Small intestine (tissue), 7 donors: Measurements from ENCODE around the gene TTC7B. TPM values are rescaled to one million over a fixed set of nuclear protein-coding genes. Genes with fewer than 3 reads are reported as not detected.

ENCODE experiments used
- DNase-seq, 2 donors: peaks; one replicate each; pipeline versions ENCODE4 v3.0.0 to v3.0.0-alpha.2; 2013
- FAIRE-seq: peaks from 2 replicates; lab custom pipeline; 2012; peaks lifted over from hg19 to GRCh38; lab: Jason Lieb, UNC
- H3K27ac ChIP-seq, 3 donors: one replicate each; pipeline ENCODE4 v1.5.1; 2013; ENCODE audit warnings: low read length in 2 of 3, mild to moderate bottlenecking in 2 of 3, control low read depth in 1 of 3, inconsistent platforms in 1 of 3, low read depth in 1 of 3, moderate library complexity in 1 of 3
- H3K27me3 ChIP-seq, 3 donors: one replicate each; pipeline ENCODE4 v1.6.1; 2013; ENCODE audit warnings: low read length in 3 of 3, inconsistent platforms in 1 of 3; ENCODE audit not compliant: control insufficient read depth in 3 of 3, insufficient read depth in 3 of 3
- H3K36me3 ChIP-seq, 3 donors: one replicate each; pipeline ENCODE4 v1.6.1; 2013; ENCODE audit warnings: low read length in 3 of 3, inconsistent platforms in 1 of 3, low read depth in 1 of 3, mild to moderate bottlenecking in 1 of 3, moderate library complexity in 1 of 3; ENCODE audit not compliant: control insufficient read depth in 3 of 3, insufficient read depth in 2 of 3
- H3K4me1 ChIP-seq, 3 donors: one replicate each; pipeline ENCODE4 v1.6.1; 2013; ENCODE audit warnings: low read length in 2 of 3, inconsistent platforms in 1 of 3, low read depth in 1 of 3, mild to moderate bottlenecking in 1 of 3, moderate library complexity in 1 of 3; ENCODE audit not compliant: control insufficient read depth in 3 of 3, insufficient read depth in 2 of 3
- H3K4me3 ChIP-seq, 3 donors: one replicate each; pipeline ENCODE4 v1.5.1; 2013; ENCODE audit warnings: low read length in 3 of 3, control low read depth in 1 of 3, inconsistent platforms in 1 of 3, low read depth in 1 of 3, mild to moderate bottlenecking in 1 of 3, moderate library complexity in 1 of 3
- H3K9me3 ChIP-seq, 2 donors: one replicate each; pipeline ENCODE4 v1.6.1; 2013; ENCODE audit warnings: low read depth in 1 of 2, low read length in 1 of 2; ENCODE audit not compliant: control insufficient read depth in 2 of 2, insufficient read depth in 1 of 2
- WGBS, 3 donors: extraction: QIAGEN DNeasy Blood & Tissue Kit; methylation state at CpG; one replicate each; pipeline ENCODE4 v1.1.7; 2013; 5-methylcytosine and 5-hydroxymethylcytosine counted together
- polyA plus RNA-seq, 4 donors: library from polyadenylated mRNA; stranded (reverse) in 3 of 4; unstranded in 1 of 4; fragments of 200-250 nt in 3 of 4; fragments of 120-200 nt in 1 of 4; gene quantifications; one replicate each; pipeline versions ENCODE4 v1.2.1 to v1.2.3, GENCODE V29; 2013
- donor health status: healthy with polysubstance abuse.
- donor health status: control.
- donor health status: control.
- donor health status: Bipolar disorder and iron deficiency.
- donor health status: healthy.

Gene TTC7B
- polyA plus RNA-seq, 4 donors: 2.9 to 8.8 (median 4.3) TPM

- 87 to 88% (median 88%) methylated on average over 14 of the region's 14 CpGs for WGBS, 3 donors
- DNase-seq (no peak), FAIRE-seq (no peak)
- Histone ChIP-seq H3K27ac (no peak overlapping the region), H3K4me3 (no peak overlapping the region), H3K36me3 (peaks cover 0 to 4% (median 0%) of the 10 kb centered on the region in 3 donors), H3K9me3 (peaks cover 0 to 7% of the 10 kb centered on the region in 2 donors), H3K4me1 (peaks cover 0 to 25% (median 0%) of the 10 kb centered on the region in 3 donors), H3K27me3 (no peaks in the 10 kb centered on the region)
These were observed 262.8 kb downstream of the TTC7B start for GRCh38 chr14:90553298-90553920.

DNA sequence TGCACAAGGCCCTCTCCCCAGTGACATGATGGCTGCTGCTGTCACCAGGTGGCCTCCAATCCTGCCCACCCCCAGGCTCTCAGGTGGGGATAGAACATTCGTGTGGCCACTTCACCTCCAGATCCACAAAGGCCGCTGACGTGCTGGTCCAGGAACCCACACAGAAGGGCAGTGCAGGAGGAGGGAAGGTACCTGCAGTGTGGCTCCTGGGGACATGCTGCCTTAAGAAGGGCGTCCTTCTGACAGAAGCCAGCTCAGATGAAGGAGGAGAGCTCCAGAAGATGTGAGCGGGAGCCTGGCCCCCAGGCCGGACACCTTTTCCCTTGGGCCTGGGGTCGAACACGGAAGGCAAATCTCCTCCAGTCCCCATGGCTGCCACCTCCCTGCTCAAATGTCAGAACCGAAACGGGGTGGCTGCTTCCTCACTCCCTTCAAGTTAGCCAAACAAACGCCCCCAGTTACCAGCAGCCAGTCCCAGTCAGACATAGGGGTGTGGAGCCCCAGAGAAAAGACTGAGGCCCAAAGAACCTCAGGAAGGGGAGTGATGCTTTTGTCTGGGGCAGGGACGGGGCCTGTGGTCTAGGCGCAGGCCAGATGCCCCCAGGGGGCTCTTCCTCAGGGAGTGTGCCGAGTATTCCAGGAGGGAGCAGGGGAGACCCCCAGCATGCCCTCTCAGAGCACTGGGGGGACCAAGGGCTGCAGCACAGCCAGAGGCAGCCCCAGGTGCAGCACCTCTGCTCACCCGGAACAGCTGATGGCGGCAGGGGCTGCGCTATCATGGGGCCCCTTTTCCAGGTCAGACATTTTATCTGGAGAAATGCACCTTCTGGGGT is 263.5 kb downstream of the TTC7B start:
- DNase-seq (no peak), FAIRE-seq (no peak)
- Histone ChIP-seq H3K36me3 (peaks cover 0 to 2% (median 0%) of the 10 kb centered on the region in 3 donors), H3K27me3 (no peaks in the 10 kb centered on the region), H3K9me3 (peaks cover 0 to 7% of the 10 kb centered on the region in 2 donors), H3K27ac (no peak overlapping the region), H3K4me1 (peaks cover 0 to 18% (median 0%) of the 10 kb centered on the region in 3 donors), H3K4me3 (no peak overlapping the region)
- WGBS, 3 donors: 85 to 89% (median 88%) methylated on average over 17 of the region's 17 CpGs

GRCh38 chr14:90551733-90552464 is 264.3 kb downstream of the TTC7B start:
- H3K4me1 ChIP-seq: peaks cover 0 to 10% (median 0%) of the 10 kb centered on the region in 3 donors
- DNase-seq (no peak), FAIRE-seq (no peak)
- no peaks in the 10 kb centered on the region for H3K27me3 ChIP-seq
- peaks cover 0 to 2% (median 0%) of the 10 kb centered on the region in 3 donors for H3K36me3 ChIP-seq
- 68 to 81% (median 81%) methylated on average over 11 of the region's 11 CpGs for WGBS, 3 donors
- H3K27ac ChIP-seq: no peak overlapping the region
- H3K4me3 ChIP-seq: no peak overlapping the region
- peaks cover 0 to 7% of the 10 kb centered on the region in 2 donors for H3K9me3 ChIP-seq

DNA sequence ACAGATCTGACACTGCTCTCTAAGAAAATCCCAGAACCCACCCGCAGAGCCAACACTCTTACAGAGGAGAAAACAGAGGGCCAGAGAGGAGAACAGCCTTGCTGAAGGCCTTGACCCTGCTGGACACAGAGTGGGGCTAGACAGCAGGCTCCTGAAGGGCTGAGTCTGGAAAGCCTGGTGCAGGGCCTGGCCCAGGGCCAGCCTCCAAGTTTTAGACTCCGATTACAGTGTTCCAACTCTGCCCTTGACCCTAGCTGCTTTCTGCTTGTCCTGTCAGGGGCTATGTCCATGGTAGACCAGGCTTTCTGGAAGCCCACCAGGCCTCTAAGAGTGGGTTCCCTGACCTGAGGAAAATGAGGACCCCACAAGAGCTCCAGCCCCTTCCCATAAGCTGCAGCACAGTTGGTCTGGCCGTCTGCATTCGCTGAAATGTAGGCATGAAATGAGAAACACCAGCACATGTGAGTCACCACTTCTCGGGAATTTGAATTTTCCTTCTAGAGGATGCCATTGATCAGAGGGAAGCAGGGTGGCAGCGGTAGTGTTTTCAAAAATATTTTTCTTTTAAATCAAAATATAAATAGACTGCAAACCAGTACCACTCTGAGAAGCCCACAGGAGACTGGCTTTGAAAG is 265.0 kb downstream of the TTC7B start:
- WGBS, 3 donors: 79 to 83% (median 80%) methylated on average over 6 of the region's 6 CpGs
- FAIRE-seq: no peak
- Histone ChIP-seq H3K27me3 (no peaks in the 10 kb centered on the region), H3K4me3 (no peak overlapping the region), H3K4me1 (peaks cover 0 to 5% (median 0%) of the 10 kb centered on the region in 3 donors), H3K9me3 (peaks cover 0 to 7% of the 10 kb centered on the region in 2 donors), H3K36me3 (peaks cover 0 to 2% (median 0%) of the 10 kb centered on the region in 3 donors), H3K27ac (no peak overlapping the region)
- no peak for DNase-seq

GRCh38 chr14:90549794-90550641 is 266.2 kb downstream of the TTC7B start:
- Histone ChIP-seq H3K9me3 (peaks cover 0 to 7% of the 10 kb centered on the region in 2 donors), H3K4me3 (no peak overlapping the region), H3K27me3 (no peaks in the 10 kb centered on the region), H3K36me3 (no peaks in the 10 kb centered on the region), H3K4me1 (peaks cover 0 to 6% (median 0%) of the 10 kb centered on the region in 3 donors), H3K27ac (no peak overlapping the region)
- FAIRE-seq (no peak), DNase-seq (no peak)
- WGBS, 3 donors: 80 to 86% (median 82%) methylated on average over 10 of the region's 10 CpGs

DNA sequence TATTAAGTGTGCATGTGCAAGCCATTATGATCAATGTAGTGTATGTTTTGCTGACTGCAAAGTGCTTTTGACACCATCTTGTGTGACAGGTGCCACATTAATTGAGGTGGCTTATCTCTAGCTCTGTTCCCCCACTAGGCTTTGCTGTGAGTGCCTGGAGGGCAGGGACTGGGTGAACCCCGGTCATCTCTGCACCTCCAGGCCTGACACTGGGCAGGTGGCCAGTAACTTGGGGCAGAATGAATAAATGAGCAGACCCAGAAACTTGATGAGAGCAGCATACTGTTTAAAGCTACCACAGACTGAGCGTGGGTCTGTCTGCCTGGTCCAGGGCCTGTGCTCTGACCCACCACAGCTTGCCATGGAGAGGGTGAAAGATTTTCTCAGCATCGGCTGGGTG is 267.8 kb downstream of the TTC7B start:
- peaks cover 0 to 6% (median 0%) of the 10 kb centered on the region in 3 donors for H3K4me1 ChIP-seq

GRCh38 chr14:90547968-90548367 is 268.3 kb downstream of the TTC7B start:
- H3K4me3 ChIP-seq: no peak overlapping the region
- no peaks in the 10 kb centered on the region for H3K27me3 ChIP-seq
- H3K4me1 ChIP-seq: peaks cover 0 to 6% (median 0%) of the 10 kb centered on the region in 3 donors
- no peak for FAIRE-seq
- peaks cover 0 to 7% of the 10 kb centered on the region in 2 donors for H3K9me3 ChIP-seq
- H3K27ac ChIP-seq: no peak overlapping the region
- H3K36me3 ChIP-seq: no peaks in the 10 kb centered on the region
- 77 to 91% (median 87%) methylated on average over 3 of the region's 3 CpGs for WGBS, 3 donors
- DNase-seq: no peak

More for the DNA sequence above, 267.8 kb downstream of the TTC7B start:
- FAIRE-seq: no peak
- Histone ChIP-seq H3K9me3 (peaks cover 0 to 7% of the 10 kb centered on the region in 2 donors), H3K4me3 (no peak overlapping the region), H3K27ac (no peak overlapping the region), H3K36me3 (no peaks in the 10 kb centered on the region), H3K27me3 (no peaks in the 10 kb centered on the region)
- 68 to 83% (median 72%) methylated on average over 3 of the region's 3 CpGs for WGBS, 3 donors
- DNase-seq: no peak
